Measurements from ENCODE around the gene PRKG1.

PRKG1 gene

GRCh38 chr10:52258799-52259425 is 1184.6 kb downstream of the PRKG1 start:
- DNase-seq, result no peak

DNA sequence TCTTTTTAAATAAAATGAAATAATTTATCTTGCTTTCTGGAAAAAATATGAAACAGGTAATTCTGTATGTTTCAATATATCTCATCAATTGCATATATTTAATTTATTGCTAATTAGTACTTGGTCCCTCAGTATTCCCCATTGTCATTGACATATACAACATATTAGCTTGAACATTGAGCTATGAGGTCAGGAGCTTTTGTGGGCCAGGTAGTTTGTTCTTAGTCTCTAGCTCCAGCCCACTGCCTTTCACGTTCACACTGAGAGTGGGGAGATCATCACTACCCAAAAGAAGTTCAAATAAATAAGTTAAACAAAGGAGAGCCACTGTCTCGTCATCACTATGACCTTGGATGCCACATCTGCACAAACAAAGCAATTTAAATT is 1185.1 kb downstream of the PRKG1 start:
- no peak for DNase-seq

DNA sequence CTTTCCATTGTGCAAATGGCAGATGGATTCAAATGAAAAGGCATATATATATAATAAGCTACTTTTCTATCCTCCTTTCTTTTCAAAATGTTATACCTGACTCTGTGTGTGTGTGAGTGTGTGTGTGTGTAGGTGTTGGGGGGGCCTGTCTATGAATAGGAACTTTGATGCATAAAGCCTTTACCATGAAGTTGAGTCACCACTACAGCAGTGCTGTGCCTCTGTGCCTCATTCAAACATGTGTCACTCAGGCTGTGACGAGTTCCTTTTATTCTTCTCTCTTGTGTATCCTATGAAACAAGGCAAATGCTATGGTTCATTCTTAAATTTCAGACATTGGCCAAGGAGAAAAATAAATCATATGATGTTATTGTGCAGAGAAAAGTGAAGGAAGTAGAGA is 1187.1 kb downstream of the PRKG1 start:
- DNase-seq, result no peak

GRCh38 chr10:52265131-52265926 is 1191.0 kb downstream of the PRKG1 start:
- DNase-seq, result no peak

- DNase-seq, result no peak
Measured at GRCh38 chr10:52266858-52267257, 1192.6 kb downstream of the PRKG1 start.

DNA sequence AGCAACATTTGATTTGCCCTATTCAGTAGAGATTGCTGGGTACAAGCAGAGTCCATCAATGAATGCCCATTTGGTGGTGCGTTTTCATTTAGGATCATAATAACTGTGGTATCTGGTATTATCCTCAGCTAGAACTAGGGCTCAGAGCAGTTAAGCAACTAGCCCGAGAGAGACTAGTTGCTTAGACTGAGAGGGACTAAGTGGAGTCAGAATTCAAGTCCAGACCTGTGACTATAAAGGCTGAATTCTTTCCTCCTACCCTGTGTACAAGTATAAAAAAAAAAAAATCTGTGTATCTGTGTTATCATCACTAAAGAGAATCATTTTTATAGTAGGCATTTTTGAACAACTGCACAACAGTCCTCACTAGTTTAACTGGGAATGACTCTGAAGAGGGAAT is 1194.5 kb downstream of the PRKG1 start:
- no peak for DNase-seq

- no peak for DNase-seq
Measured at GRCh38 chr10:52269233-52269632, 1194.9 kb downstream of the PRKG1 start.

DNA sequence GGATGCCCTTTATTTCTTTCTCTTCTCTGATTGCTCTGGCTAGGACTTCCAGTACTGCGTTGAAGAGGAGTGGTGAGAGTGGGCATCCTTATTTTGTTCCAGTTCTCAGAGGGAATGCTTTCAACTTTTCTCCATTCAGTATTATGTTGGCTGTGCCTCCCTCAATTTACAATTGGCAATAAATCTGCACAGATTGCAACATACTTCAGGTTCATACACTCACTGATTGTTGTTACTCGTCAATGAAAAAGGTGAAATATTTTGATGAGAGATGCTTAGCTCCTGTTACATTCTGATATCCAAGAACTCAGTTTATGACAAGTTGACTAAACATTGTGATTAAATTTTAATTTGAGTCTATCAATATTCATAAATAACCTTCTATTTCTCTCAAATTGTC is 1201.9 kb downstream of the PRKG1 start:
- no peak for DNase-seq

- DNase-seq, result no peak
Measured at GRCh38 chr10:52276986-52277385, 1202.7 kb downstream of the PRKG1 start.

- DNase-seq, result no peak
Measured at GRCh38 chr10:52279546-52279945, 1205.3 kb downstream of the PRKG1 start.

DNA sequence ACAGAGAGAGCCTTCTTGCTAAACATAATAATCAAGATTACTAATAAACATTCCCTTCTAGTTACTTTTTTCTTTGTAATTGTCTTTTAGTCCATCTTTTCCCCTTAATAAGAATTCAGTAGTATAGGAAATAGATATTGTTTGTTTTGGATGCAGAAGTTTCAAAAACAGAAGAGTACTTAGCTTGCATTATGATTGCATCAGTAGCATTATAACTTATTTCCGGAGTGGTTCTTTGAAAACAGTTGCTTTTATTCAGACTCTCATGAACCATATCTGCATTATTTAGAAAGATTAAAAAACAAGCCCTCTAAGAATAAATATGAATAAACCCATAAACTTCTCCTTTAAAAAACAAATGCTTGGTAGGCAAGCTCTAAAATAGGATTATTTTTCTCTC is 1205.8 kb downstream of the PRKG1 start:
- DNase-seq, result no peak

- DNase-seq, result no peak
Measured at GRCh38 chr10:52283174-52283573, 1208.9 kb downstream of the PRKG1 start.

DNA sequence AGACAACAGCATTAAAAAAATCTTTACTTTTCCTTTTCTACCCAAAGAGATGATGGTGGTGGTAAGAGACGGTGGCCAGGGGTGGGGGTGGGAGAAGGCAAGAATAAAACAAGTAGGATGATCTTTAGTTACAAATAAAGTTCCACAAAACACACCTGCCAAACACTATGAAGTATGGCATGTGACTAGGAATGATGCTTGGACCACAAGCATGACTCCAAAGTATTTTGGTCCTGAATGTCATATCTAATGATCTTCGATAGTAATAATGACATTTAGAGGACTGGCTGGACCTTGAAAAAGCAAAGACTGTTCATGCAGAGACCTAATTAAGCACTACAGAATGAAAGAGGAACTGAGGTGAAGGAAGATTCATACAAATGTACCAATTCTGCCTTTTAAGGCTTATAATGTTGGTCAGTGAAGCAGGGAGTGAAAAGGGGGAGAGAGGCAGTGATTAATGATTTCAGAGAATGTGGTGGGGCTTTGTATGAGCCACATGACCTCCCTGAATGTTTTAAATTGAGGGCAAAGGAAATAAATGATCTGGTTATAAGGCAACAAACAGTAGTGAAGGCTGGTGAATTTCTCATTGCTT is 1210.2 kb downstream of the PRKG1 start:
- DNase-seq, result no peak

- no peak for DNase-seq
Measured at GRCh38 chr10:52287866-52288265, 1213.6 kb downstream of the PRKG1 start.

GRCh38 chr10:52297747-52298146 is 1223.5 kb downstream of the PRKG1 start:
- no peak for DNase-seq

DNA sequence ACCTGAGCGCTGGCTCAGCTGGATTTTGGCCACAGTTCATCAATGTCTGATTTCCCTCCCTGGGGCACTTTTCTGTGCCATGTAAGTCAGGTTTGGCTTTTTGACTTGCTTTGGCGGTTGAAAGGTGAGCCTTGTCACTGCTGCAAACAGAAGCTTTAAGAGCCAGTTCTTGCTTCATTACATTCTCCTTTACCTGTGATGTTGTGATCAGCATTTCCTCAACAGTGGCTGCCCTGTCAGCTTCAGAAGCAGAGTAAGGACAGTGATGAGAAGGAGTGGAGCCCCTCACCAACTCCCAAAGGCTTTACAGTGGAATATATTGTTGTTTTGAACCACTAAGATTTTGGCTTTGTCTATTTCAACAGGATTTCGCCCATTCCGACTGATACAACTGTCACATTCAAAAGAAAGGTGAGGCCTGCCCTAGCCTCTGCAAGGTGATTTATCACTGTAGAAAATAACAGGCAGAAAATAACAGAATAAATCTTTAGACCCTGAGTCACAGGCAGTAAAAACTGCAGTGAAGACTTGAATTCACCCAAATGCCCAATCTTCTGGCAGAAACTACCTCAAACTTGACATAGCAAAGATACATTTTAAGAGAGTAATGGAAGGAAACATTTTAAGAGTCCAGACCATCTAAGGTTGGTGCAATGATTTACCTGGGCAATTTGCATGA is 1226.5 kb downstream of the PRKG1 start:
- DNase-seq, result no peak

DNA sequence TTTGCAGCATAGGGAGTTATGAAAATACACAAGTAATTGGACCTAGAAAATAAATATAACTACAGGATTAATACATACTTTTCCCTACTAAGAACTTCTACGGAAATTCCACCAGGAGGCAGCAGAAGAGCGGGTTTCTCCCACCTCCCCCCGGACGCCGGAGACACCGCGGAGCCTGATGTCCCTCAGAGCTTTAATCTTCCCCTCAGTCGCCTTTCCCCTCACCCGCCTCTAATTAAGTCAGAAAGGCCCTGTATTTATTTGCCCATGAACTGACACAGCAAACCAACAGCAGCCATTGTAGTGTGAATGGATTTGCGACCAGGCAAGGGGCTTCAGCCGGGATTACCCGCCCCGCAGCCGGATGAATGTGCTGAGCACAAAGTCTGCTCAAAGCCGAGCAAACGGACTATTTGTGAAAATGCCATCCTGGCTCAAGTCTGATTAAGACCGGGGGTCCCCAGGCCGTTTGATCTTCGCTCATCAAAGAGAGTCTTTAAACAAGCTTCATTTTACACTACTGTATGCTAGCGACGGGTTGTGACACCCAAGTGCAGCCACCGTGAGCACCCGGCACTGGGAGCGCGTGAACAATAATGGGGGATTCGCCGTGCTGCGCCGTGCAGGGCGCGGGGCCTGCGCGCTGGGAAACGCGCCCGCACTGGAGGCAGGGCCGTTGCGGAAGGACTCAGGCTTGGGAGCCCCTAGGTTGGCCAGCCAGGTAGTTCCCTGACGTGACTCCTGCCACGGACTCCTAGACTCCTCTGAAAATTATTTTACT is 1234.2 kb downstream of the PRKG1 start:
- DNase-seq, result peak; percentile 17

DNA sequence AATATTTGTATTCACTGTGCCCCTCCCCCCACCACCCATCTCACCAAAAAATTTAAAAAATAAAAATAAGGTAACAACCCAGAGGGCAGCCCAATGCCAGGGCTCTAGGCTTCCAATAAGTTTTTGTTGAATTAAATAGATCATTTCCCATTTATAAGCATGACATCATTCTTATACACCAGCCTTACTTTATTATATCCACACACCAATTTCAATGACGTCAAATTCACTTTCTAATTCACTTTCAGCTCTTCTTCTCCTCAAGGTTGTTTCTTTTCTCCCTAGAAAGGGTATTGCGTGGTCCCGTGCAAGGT is 1238.6 kb downstream of the PRKG1 start:
- no peak for DNase-seq

DNA sequence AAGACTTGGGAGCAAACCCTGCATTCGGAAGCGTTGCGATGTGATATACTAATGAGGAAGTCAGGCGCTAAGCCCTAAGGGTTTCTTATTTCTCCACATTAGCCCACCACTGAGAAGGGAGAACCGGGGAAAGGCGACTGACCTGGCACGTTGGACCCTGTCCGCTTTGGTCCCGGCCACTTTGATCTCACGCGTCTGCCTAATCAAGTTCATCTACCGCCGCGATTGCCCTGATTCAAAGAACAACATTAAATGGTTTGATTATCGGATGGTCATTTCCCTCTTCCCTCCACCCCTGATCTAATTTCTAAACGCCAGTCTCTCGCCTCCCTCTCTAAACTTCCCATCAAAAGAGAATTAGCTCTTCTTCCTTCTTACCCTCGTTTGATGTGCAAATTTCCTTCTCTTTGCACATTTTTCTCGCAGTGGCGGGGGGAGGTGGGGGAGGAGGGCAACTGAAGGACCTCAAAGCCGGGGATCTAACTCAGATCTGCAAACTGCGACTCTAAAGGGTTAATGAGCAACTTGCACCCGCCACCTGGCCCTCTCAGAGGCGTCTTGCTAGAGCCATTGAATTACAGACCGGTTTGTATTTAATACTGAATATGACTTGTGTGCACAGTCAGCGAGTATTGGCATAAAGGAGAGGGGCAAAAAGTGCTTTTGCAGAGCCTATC is 1239.1 kb downstream of the PRKG1 start:
- DNase-seq, result no peak

GRCh38 chr10:52313933-52314821 is 1239.9 kb downstream of the PRKG1 start, which contains the start of gene DKK1:
DKK1 (plus strand) TSS chr10:52314281; CDS start chr10:52314435, 154 bp downstream.
- DNase-seq, result no peak

DNA sequence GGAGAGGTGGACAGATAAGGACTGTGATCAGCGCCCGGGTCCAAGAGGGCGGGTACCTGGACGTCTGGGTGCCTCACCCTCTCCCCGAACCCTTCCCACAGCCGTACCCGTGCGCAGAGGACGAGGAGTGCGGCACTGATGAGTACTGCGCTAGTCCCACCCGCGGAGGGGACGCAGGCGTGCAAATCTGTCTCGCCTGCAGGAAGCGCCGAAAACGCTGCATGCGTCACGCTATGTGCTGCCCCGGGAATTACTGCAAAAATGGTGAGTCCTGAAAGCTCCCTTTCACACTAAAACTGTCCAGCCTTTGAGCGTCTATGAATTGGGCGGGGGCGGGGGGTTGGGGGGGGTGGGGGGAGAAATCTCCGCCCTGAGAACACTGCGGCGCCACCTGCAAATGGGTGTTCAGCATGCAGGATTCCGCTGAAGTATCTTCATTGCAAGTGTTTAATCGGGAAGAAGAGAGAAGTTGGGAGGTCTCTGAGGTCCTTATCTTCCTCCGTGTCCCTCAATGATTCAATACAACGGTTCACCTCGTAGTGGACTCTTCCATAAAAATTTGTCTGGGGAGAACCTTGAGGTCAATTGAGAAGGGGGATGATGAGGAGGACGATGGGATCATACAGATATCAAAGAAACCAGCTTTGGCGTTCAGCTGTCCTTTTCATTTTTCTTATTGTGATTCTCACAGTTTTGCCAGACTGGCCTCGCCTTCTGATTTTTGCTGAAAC is 1240.7 kb downstream of the PRKG1 start:
- DNase-seq, result no peak

Data from NCI-H1417 treated with DMSO at 0.1 percent for 48 hours (cell line).